HG03196 (cell line): Measurements from ENCODE around the gene DACT1.

Source experiments
- ATAC-seq: cut with Tn5 transposase; IDR thresholded peaks from one replicate; pipeline ENCODE4 v1.9.1; 2021; ENCODE audit not compliant: unreplicated experiment

The DACT1 gene

DNA sequence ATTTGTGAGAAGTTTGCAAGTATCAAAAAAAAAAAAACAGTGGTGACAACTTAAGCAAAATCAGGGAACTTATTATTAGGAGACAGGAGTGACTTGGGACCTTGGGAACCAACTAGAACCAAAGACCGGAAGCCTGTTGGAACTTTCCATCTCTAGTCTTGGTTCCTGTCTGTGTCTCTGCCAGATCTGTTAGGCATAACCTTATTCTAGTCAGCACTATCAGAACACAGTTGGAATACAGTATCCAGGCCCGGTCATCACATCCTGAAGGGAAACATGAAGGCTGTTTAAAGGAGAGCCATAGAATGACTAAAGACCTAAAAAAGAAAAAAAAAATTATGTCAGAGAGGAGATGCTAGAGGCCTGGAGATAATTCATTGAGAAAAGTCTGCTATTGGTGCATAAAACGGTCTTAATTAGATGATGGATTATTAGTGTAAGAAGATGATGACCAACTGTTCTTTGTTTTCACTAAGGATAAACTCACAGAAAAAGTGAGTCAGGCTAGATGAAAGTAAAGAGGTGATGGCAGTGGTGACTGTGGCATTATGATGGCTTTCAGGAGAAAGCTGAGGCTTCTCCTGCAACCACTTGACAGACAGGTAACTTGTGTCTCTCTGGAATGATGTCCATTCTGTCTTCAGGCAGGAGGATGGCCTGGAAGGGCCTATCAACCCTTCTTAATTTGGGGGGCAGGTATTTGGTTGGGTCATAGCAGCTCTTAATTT lies 28.2 kb downstream of the DACT1 start:
- ATAC-seq, result no peak

DNA sequence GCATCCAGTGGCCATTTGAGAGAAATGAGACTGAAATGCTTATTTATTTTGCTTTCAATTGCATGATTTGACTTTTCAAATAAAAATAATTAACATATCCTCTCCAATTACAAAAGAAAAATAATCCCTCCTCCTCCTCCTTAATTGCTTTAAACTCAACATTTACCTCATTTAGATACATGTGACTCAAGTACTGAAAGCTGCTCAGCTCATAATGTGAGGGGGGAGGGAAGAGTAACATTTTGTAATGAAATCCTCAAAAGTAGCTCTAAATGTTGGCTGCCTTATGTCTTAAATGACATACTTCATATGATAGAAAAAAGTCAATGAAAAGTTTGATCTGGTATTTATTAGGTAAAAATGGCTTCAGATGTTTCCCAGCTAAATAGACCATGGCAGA lies 29.0 kb downstream of the DACT1 start:
- no peak for ATAC-seq

DNA sequence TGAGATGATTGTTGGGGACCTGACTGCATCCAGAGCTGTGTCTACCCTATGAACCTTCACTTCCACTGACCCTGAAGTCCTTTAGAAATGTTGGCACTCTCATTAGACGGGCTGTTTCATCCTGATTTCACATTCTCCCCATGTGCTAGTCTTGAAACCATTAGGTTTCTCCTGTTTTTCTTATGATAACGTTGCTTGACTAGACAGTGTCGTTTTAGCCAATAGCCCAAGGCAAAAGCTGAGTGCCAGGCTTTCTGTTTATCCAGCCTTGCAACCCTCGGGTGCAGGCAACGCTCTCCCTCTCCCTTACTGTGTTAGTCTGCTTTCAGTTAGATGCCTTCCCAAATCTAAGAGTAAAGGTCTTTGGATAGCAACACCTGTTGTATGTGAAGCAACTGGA lies 30.1 kb downstream of the DACT1 start:
- no peak for ATAC-seq

DNA sequence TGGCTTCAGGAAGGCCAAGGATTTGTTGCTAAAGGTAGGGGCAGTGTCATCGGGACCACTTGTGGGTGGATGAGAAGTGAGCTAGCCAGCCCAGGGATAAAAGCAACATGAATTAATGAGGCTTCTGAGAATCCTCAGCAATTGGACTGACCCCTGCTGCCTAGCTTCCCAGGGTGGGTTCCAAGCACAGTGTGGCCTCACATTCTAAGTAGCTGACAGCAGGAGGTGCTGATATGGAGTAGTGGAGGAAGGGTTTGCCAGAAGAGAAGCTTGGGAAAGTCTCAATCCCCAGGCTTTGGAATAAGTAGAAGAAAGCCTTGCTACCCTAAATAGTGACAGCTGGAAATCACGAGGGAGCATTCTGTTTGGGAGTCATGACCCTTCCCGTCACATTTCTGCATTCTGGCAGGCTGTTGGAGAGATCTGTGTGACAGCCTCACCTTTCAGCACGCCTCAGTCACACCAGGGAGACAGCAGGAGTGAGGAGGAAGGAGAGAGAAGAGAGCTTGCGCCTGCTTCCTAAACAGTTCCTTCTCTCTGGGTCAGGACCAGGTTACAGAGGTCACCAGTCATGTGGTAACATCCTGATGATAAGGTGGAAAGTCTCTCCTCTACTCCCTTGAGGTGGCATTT lies 31.2 kb downstream of the DACT1 start:
- no peak for ATAC-seq

DNA sequence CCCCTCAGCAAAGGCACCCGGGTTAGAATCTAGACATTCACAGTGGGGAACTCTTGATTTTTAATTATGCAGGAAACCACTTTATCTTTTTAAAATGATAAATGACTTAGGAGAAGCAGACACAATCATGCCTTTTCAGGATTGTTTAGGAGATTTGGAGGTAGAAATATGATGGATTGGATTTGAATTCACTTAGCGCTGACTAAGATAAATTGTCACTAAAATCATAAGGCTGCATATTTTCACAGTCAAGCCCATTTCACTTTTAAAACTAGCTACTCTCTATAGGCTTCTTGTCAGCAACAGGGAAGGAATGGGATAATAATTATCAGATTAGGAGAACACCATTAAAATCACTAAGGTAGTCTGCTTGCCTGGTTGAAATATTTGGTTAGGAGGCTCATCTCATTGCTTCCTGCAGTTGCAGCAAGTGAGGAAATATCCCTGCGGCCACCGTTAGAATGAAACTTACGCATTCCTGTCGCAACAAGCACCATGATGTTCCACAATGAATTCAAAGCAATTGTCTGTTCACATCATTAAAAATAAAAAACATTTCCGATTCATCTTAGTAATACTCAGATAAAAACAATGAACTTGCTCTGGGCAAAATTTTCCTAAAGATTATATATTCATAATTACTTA lies 31.9 kb downstream of the DACT1 start:
- ATAC-seq, result no peak

DNA sequence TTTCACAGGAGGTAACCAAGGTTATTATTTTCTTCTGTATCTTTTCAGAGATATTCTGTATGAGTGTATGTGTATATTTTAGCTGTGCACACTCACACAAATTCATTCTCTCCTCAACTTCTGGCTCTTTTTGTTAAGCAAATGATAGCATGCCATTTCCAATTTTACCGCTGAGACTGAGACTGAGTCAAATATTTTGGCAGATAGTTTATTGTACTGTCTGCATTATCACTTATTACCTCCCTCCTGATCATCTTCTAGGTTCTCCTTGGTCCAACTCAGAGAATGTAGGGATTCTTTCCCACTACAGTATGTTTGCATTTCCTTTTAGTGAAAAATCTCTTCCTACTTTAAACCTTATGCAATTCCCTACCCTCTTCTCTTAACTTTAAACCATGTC lies 33.3 kb downstream of the DACT1 start:
- no peak for ATAC-seq

DNA sequence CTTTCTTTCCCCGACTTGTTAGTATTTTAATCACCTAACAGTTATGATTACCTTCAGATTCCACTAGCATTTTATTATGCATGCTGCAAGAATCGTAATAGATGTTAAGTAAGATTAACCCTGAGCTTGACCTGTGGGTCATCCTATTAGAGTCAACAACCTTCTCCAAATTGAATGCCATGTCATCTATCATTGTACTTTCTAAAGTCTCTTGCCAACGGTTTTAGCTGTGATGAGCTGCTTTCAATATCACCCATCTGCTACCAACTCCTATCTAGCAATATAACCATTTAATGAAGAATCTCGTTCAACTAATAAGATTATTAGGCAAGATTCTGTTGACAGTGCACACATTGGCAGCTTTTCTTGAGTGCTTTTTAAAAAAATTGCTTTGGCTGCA lies 33.7 kb downstream of the DACT1 start:
- no peak for ATAC-seq

DNA sequence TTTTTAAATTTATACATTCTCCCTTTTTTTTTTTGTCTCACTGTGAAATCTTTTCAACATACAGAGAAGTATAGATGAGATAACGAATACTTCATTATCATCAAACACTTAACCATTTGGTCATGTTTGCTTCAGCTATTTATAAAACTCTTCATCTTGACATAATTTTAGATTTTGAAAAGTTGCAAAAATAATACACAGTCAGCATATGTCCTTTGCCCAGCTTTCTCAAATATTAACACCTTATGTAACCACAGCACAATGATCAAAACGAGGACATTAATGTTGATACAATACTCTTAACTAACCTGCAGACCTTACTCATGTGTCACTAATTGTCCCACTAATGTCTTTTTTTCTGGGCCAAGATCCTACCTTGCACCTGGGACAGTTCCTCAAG lies 36.0 kb downstream of the DACT1 start:
- ATAC-seq, result no peak

DNA sequence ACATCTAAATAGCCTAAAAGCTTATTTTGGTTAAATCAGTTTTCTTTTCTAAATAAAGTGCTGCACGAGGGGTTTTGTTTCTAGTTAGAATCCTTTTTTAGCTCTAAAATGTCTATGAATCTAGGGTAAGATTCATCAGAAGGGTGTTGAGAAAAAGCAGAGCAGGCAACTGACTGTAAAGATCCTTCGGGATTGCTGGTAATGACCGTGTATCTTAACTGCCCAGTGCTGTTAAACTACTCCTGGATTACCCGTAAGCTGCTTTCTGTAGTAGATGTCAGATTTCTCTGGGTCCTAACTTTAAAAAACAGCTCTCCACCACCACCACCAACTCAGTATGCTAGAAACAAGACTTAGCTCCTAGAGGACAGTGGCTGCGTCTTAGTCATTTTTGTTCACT lies 39.2 kb downstream of the DACT1 start:
- no peak for ATAC-seq

DNA sequence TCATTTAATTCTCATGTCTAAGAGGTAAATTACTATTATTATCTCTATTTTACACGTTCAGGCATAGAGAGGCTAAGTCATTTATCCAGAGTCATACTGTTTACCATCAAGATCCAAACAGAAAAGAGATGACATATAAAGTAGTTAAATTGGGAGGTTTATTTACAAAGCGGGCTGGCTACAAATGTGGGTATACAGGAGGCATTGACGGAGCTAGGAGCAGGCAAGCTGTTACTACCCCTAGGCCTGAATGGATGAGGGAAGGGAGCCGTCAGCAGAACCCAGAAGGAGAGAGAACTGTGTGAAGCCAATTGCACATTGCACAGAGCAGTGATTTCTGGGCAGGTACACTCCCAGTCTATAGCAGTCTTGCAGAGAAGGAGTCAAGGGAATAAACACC lies 39.8 kb downstream of the DACT1 start:
- no peak for ATAC-seq

DNA sequence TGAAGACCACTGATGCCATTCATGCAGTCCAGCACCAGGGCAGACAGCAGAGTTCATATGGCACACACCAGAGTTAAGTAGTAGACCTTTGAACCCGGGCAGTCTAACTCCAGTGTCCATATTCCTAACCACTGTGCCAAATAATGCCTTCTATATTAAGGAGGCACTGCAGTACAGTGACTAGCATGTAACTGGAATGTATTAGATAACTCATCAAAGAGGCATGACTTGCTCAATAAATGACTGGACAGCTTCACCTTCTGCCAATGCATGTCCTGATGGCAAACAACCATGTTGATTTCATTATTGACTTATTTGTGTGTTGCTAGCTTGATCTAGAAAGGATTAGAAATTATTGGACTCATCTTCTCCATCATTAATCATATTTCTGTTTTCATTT lies 40.2 kb downstream of the DACT1 start:
- no peak for ATAC-seq

DNA sequence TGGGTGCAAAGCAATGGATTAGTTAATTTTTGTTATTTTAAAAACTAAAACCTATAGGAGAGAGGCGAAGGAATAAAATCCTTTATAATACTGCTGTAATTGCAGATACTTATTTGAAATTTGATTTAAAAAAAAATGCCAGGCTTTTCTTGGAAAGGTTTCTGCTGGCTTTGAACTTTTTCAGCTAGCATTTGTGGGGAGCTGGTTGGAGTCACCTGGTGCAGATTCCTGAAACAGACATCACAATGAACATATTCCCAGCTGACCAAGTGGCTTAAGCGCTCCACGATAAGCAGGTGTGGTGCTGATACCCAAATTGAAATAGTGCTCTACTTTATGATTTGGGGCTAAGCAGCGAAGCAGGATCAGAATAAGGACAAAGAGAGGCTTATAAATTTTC lies 42.9 kb downstream of the DACT1 start:
- no peak for ATAC-seq

DNA sequence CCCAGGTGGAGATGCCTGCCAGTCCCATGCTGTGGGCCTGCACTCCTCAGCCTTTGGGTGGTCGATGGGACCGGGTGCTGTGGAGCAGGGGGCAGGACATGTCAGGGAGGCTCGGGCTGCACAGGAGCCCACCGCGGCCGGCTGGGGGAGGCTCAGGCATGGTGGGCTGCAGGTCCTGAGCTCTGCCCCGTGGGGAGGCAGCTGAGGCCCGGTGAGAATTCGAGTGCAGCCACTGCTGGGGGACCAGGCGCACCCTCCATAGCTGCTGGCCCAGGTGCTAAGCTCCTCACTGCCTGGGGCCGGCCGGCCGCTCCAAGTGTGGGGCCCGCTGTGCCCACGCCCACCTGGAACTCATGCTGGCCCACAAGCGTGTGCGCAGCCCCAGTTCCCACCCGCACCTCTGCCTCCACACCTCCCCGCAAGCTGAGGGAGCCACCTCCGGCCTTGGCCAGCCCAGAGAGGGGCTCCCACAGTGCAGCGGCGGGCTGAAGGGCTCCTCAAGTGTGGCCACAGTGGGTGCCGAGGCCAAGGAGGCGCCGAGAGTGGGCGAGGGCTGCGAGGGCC lies 49.6 kb downstream of the DACT1 start:
- no peak for ATAC-seq

DNA sequence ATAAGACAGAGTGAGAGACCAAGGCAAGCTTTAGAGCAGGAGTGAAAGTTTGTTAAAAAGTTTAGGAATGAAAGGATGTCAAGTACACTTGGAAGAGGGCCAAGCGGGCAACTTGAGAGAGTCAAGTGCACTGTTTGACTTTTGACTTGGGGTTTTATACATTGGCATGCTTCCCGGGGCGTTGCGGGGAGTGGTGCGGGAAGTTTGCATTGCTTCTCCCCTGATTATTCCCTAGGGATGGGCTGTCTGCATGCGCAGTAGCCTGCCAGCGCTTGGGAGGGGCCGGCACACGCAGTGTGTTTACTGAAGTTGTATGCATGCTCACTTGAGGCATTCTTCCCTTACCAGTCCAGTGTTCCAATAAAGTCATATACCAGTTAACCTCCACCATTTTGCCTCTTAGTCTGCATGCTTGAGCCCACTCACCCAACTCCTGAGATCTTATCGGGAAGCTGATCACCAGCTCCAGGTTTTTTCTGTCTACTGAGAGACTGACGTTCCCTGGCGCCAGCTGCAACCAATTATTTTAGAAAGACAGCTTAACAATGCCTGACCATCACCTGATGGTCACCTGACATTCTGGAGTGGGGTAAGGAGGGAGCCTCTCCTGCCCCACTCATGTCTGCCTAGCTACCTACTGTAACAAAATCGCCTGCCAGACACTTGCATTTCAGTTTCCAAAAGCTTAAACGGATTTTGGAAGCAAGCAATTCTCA lies 53.2 kb downstream of the DACT1 start:
- no peak for ATAC-seq

DNA sequence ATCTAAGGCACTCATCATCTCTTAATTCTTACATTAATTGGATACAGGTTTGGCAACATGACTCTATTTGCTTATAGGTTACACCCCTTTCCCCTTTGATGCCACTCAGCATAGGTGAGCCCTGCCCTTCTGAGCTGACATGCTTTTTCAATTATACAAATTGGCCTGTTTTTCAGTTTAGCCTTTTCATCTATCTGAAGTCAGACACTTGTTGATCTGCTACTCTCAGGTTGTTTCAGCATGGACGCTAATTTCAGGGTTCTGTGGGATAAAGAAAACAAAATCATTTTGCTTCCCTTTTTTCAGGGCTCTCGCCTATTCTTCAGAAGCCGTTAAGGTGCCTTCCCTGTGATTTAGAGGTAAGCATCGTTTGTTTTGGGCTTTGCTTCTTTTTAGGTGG lies 55.3 kb downstream of the DACT1 start:
- ATAC-seq, result no peak

DNA sequence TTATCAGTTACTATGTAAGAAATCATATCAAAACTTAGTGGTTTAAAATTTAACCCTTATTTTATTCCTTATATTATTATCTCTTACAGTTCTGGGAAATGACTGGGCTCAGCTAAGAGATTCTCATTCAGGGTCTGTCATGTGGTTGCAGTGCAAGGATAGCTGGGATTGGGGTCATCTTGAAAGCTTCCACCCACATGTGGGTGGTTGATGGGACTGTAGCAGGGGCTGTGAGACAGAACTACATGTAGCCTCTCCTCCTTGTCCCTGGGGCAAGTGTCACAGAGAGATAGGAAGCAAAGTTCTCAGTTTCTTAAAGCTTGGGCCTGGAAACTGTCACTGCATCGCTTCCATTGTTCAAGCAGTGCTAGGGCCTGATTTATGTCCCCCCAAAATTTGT lies 57.8 kb downstream of the DACT1 start:
- no peak for ATAC-seq

DNA sequence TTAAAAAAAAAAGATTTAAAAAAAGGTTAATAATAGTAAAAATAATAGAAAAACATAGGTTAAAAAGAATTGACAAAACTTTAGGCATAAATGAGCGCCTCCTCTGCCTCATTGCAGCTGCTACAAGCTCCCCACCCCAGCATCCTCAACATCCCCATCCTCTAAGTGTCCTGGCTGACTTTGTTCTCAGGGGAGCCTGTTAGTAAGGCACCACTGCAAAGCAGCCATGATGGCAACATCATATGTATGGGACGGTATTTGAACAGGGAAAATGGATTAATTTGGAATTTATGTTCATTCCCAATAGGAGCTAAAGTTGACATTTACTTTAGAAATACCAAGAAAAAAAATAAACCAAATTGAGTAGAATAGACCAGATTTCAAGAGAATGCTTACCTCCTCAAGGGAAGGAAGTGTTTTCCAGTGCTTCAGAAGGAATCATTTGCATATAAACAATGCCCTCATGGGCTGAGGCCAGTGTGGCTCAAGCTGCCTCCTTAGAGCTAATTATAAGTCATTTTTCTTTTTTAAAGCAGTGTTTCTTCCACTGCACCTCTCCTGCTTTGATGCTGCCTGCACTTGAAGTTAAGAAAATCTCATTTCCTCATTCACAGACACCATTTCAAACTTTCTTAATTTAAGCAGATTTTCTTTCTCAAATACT lies 59.6 kb downstream of the DACT1 start:
- ATAC-seq, result no peak
